HepG2 (cell line): ENCODE measurements around the gene TTBK1. TPM values are rescaled to one million over a fixed set of nuclear protein-coding genes. Genes with fewer than 3 reads are reported as not detected.

Source experiments
- ARNT2 ChIP-seq: sonication (generic); formaldehyde crosslinking; IDR thresholded peaks from 2 replicates; pipeline ENCODE4 v1.8.0; 2022; ENCODE audit warnings: mild to moderate bottlenecking, low read depth, missing genetic modification reagents, moderate library complexity
- FOXK2 ChIP-seq: fragments of 450-650 bp; IDR thresholded peaks from 2 replicates; pipeline ENCODE4 v1.6.1; 2016
- KDM4B ChIP-seq: sonication (generic); formaldehyde crosslinking; IDR thresholded peaks from 2 replicates; pipeline ENCODE4 v1.4.0; 2020; ENCODE audit warnings: missing genetic modification reagents
- MAX ChIP-seq: IDR thresholded peaks from 2 replicates; pipeline ENCODE4 v1.6.1; 2012; ENCODE audit warnings: inconsistent platforms
- MNT ChIP-seq: fragments of 450-650 bp; IDR thresholded peaks from 2 replicates; pipeline ENCODE4 v1.6.1; 2016
- NCOA1 ChIP-seq: sonication (generic); formaldehyde crosslinking; IDR thresholded peaks from 2 replicates; pipeline ENCODE4 v1.9.0; 2021; ENCODE audit warnings: missing genetic modification reagents
- NFE2L1 ChIP-seq: sonication (generic); formaldehyde crosslinking; IDR thresholded peaks from 2 replicates; pipeline ENCODE4 v1.4.0; 2020; ENCODE audit warnings: missing genetic modification reagents, mild to moderate bottlenecking, borderline replicate concordance
- NFKBIZ ChIP-seq: IDR thresholded peaks from 2 replicates; pipeline ENCODE4 v1.6.1; 2018; ENCODE audit warnings: missing genetic modification reagents, missing compliant biosample characterization
- POLR2A ChIP-seq, 2 experiments: IDR thresholded peaks; 2 replicates each; pipeline ENCODE4 v1.6.1; 2011; ENCODE audit warnings: low read depth in 2 of 2, low read length in 2 of 2, mild to moderate bottlenecking in 1 of 2, moderate library complexity in 1 of 2; ENCODE audit not compliant: insufficient read depth in 1 of 2
- PRDM4 ChIP-seq: sonication (generic); formaldehyde crosslinking; IDR thresholded peaks from 2 replicates; pipeline ENCODE4 v1.9.0; 2021; ENCODE audit warnings: missing genetic modification reagents, borderline replicate concordance
- REXO4 ChIP-seq: sonication (generic); formaldehyde crosslinking; IDR thresholded peaks from 2 replicates; pipeline ENCODE4 v1.8.0; 2022; ENCODE audit warnings: missing genetic modification reagents, mild to moderate bottlenecking, borderline replicate concordance
- SAP130 ChIP-seq: IDR thresholded peaks from 2 replicates; pipeline ENCODE4 v1.6.1; 2016; ENCODE audit warnings: low read depth
- SRY ChIP-seq: sonication (generic); formaldehyde crosslinking; IDR thresholded peaks from 2 replicates; pipeline ENCODE4 v1.8.0; 2022; ENCODE audit warnings: mild to moderate bottlenecking, missing genetic modification reagents
- TBP ChIP-seq: sonication (generic); formaldehyde crosslinking; IDR thresholded peaks from 2 replicates; pipeline ENCODE4 v1.5.0; 2020; ENCODE audit warnings: missing genetic modification reagents
- TP53 ChIP-seq: sonication (generic); formaldehyde crosslinking; conservative IDR thresholded peaks from 2 replicates; pipeline ENCODE4 v1.4.0; 2020; ENCODE audit warnings: missing genetic modification reagents
- ZBTB10 ChIP-seq: sonication (generic); formaldehyde crosslinking; IDR thresholded peaks from 2 replicates; pipeline ENCODE4 v1.4.0; 2020; ENCODE audit warnings: missing genetic modification reagents, borderline replicate concordance
- ZBTB49 ChIP-seq: sonication (generic); formaldehyde crosslinking; IDR thresholded peaks from 2 replicates; pipeline ENCODE4 v1.4.0; 2020; ENCODE audit warnings: missing genetic modification reagents, borderline replicate concordance
- ZFP82 ChIP-seq: sonication (generic); formaldehyde crosslinking; IDR thresholded peaks from 2 replicates; pipeline ENCODE4 v1.5.1; 2020; ENCODE audit warnings: mild to moderate bottlenecking, missing genetic modification reagents, borderline replicate concordance
- ZNF414 ChIP-seq: sonication (generic); formaldehyde crosslinking; IDR thresholded peaks from 2 replicates; pipeline ENCODE4 v1.5.0; 2020; ENCODE audit warnings: missing genetic modification reagents
- polyA plus RNA-seq, 8 experiments: library from polyadenylated mRNA; depleted of rRNA in 3 of 8; stranded (reverse) in 7 of 8; unstranded in 1 of 8; fragments of >200 nt; fragmentation: Illumina TruSeq in 4 of 8; extraction: Trizol in 4 of 8; gene quantifications; 2 replicates each; pipeline versions ENCODE4 v1.2.1 to v1.2.3, GENCODE V29; 2011 to 2016; ENCODE audit warnings: low read depth in 4 of 8, missing spikeins in 1 of 8, mixed read lengths in 1 of 8; ENCODE audit not compliant: insufficient read depth in 1 of 8
- total RNA-seq, 5 experiments: library from RNA; depleted of rRNA; stranded (reverse); fragments of >200 nt; fragmentation: Illumina TruSeq; extraction: Trizol; gene quantifications; 2 replicates each; pipeline ENCODE4 v1.2.3, GENCODE V29; 2016; ENCODE audit warnings: low read depth in 1 of 5

TTBK1 gene
- total and polyA plus RNA-seq, 2 of the 13 experiments (the other 11 are each of a cell fraction or from before 2014, with no cell fraction given), result 0.24 to 0.33 TPM

- TF ChIP-seq NCOA1 (CRISPR knock-in tag), result peak; percentile 83; the same call in 1 of the 2 replicates
- no peak for TF ChIP-seq REXO4
- TF ChIP-seq ZFP82 (CRISPR knock-in tag), result peak; percentile 47; the same call in 1 of the 2 replicates
- no peak for TF ChIP-seq FOXK2
- TF ChIP-seq SRY (CRISPR knock-in tag), result peak; percentile 87
- TF ChIP-seq ARNT2 (CRISPR knock-in tag), result peak; percentile 83
- TF ChIP-seq KDM4B (CRISPR knock-in tag), result peak; percentile 67; the same call in 1 of the 2 replicates
- peak; percentile 84; the same call in 1 of the 2 replicates for TF ChIP-seq ZNF414 (CRISPR knock-in tag)
- TF ChIP-seq MNT, result no peak
- no peak for TF ChIP-seq PRDM4 (CRISPR knock-in tag)
- TF ChIP-seq NFKBIZ (CRISPR knock-in tag), result 0 out of 2 replicates have a peak, but pooled peaks have one; percentile 18
- TF ChIP-seq ZBTB49 (CRISPR knock-in tag), result no peak
- TF ChIP-seq POLR2A (IDR thresholded peaks at IDR 0.05; ENCODE audit: insufficient read depth in 1 of 2, low read depth in 2 of 2, low read length in 2 of 2), result peak in 1 of 2 experiments; percentile 70; a peak in 2 of 4 replicates
- no peak for TF ChIP-seq TP53
- TF ChIP-seq SAP130 (CRISPR knock-in tag), result peak; percentile 56; the same call in 1 of the 2 replicates
- TF ChIP-seq NFE2L1 (CRISPR knock-in tag), result no peak
- TF ChIP-seq MAX, result no peak
- TF ChIP-seq TBP, result no peak
- peak; percentile 99 for TF ChIP-seq ZBTB10 (CRISPR knock-in tag)
Observed at GRCh38 chr6:43274916-43275597, 31.8 kb downstream of the TTBK1 start (continued).
